Caco-2 (cell line): Measurements from ENCODE around the gene CDRT15. TPM values are rescaled to one million over a fixed set of nuclear protein-coding genes. Genes with fewer than 3 reads are reported as not detected.

Experiments used
- BruUV-seq: library from RNA; stranded (reverse); fragments of 400-500 nt; replicated peaks from 2 replicates; lab custom pipeline; 2021; lab: Mats Ljungman, UMichigan
- CTCF ChIA-PET: fragments of 300-600 bp; sonication (Branson Sonifier 250); formaldehyde crosslinking; loops from one replicate; lab custom pipeline; 2022; ENCODE audit warnings: antibody characterized with exemption; lab: Charles Lee
- POLR2A ChIA-PET: fragments of 300-600 bp; sonication (Branson Sonifier 250); formaldehyde crosslinking; loops from one replicate; lab custom pipeline; 2022; ENCODE audit warnings: antibody characterized with exemption; lab: Charles Lee
- DNase-seq, 2 experiments: peaks; one replicate each; pipeline versions ENCODE4 v3.0.0 to v3.0.0-alpha.2; 2020 to 2022
- H3K27me3 ChIP-seq: replicated peaks from 2 replicates; pipeline ENCODE4 v1.6.0; 2011; ENCODE audit warnings: low read length; ENCODE audit not compliant: control insufficient read depth, insufficient read depth
- H3K36me3 ChIP-seq: 2 replicates; pipeline ENCODE4 v1.5.1; 2011; ENCODE audit warnings: low read length; ENCODE audit not compliant: control insufficient read depth, insufficient read depth
- H3K4me1 ChIP-seq: fragments of 250-450 bp; sonication (Bioruptor Pico); 2 replicates; pipeline ENCODE4 v1.5.1; 2020; ENCODE audit warnings: mild to moderate bottlenecking
- H3K4me3 ChIP-seq: 2 replicates; pipeline ENCODE4 v1.5.1; 2011; ENCODE audit warnings: low read depth, mild to moderate bottlenecking, control low read depth, low read length
- H3K9me3 ChIP-seq: fragments of 250-450 bp; sonication (Bioruptor Pico); 2 replicates; pipeline ENCODE4 v1.5.1; 2020; ENCODE audit warnings: mild to moderate bottlenecking, moderate library complexity
- H3K27ac Mint-ChIP-seq: one replicate; pipeline ENCODE4 v1.8.0; 2022; ENCODE audit warnings: mixed read lengths; ENCODE audit not compliant: unreplicated experiment
- H3K27me3 Mint-ChIP-seq: one replicate; pipeline ENCODE4 v1.8.0; 2022; ENCODE audit warnings: mixed read lengths; ENCODE audit not compliant: insufficient read depth, unreplicated experiment
- H3K36me3 Mint-ChIP-seq: one replicate; pipeline ENCODE4 v1.8.0; 2022; ENCODE audit warnings: mild to moderate bottlenecking, mixed read lengths; ENCODE audit not compliant: insufficient read depth, unreplicated experiment
- H3K4me1 Mint-ChIP-seq: one replicate; pipeline ENCODE4 v1.8.0; 2022; ENCODE audit warnings: low read depth, mixed read lengths; ENCODE audit not compliant: unreplicated experiment
- H3K4me3 Mint-ChIP-seq: one replicate; pipeline ENCODE4 v1.8.0; 2022; ENCODE audit warnings: mild to moderate bottlenecking, moderate library complexity, mixed read lengths; ENCODE audit not compliant: unreplicated experiment
- H3K9me3 Mint-ChIP-seq: one replicate; pipeline ENCODE4 v1.8.0; 2022; ENCODE audit warnings: mixed read lengths; ENCODE audit not compliant: unreplicated experiment
- CTCF ChIP-seq, 2 experiments: fragments of 200-600 bp in 1 of 2; IDR thresholded peaks; 1 replicate in 1 of 2; 2 replicates in 1 of 2; pipeline versions ENCODE4 v1.5.1 to v1.8.0; 2011 to 2022; ENCODE audit warnings: antibody characterized with exemption in 1 of 2, control low read depth in 1 of 2, inconsistent platforms in 1 of 2, low read depth in 1 of 2, low read length in 1 of 2, mild to moderate bottlenecking in 1 of 2, moderate library complexity in 1 of 2; ENCODE audit not compliant: insufficient read depth in 1 of 2, severe bottlenecking in 1 of 2, unreplicated experiment in 1 of 2
- intact Hi-C: fragments of 100-400 bp; cut with micrococcal nuclease; formaldehyde crosslinking; loops from one replicate; pipeline ENCODE4 v1.10.0; 2022; ENCODE audit not compliant: unreplicated experiment
- total RNA-seq: library from RNA; stranded (reverse); gene quantifications from 2 replicates; pipeline ENCODE4 v1.2.3, GENCODE V29; 2022

Gene CDRT15
- total RNA-seq, 1 experiment from 2014 or later, result not detected

- TF ChIP-seq CTCF (IDR thresholded peaks at IDR 0.05; ENCODE audit: insufficient read depth in 1 of 2, low read depth in 1 of 2, low read length in 1 of 2, severe bottlenecking in 1 of 2, unreplicated experiment in 1 of 2), result no peak
- H3K4me3 Mint-ChIP-seq, result no peak overlapping the region
- H3K27me3 ChIP-seq, result no peaks in the 10 kb centered on the region
- no peaks in the 10 kb centered on the region for H3K9me3 Mint-ChIP-seq
- peaks cover 12% of the 10 kb centered on the region for H3K36me3 Mint-ChIP-seq
- H3K36me3 ChIP-seq, result no peaks in the 10 kb centered on the region
- no peak for DNase-seq
- no TSS peak for BruUV-seq
- no peak overlapping the region for H3K27ac Mint-ChIP-seq
- CTCF ChIA-PET, result no interaction called here
- no peaks in the 10 kb centered on the region for H3K27me3 Mint-ChIP-seq
- H3K9me3 ChIP-seq, result no peaks in the 10 kb centered on the region
- no peak overlapping the region for H3K4me3 ChIP-seq
- POLR2A ChIA-PET, result no interaction called here
- H3K4me1 Mint-ChIP-seq, result peaks cover 7% of the 10 kb centered on the region
- H3K4me1 ChIP-seq, result no peaks in the 10 kb centered on the region
- intact Hi-C loops, result no loop called here
These were observed 35.4 kb downstream of the CDRT15 start for GRCh38 chr17:14201021-14201987.

- DNase-seq, result no peak
- Mint-ChIP-seq H3K27ac (no peak overlapping the region), H3K4me1 (peaks cover 7% of the 10 kb centered on the region), H3K9me3 (no peaks in the 10 kb centered on the region), H3K27me3 (no peaks in the 10 kb centered on the region), H3K4me3 (no peak overlapping the region), H3K36me3 (peaks cover 11% of the 10 kb centered on the region)
- TF ChIP-seq CTCF (IDR thresholded peaks at IDR 0.05; ENCODE audit: insufficient read depth in 1 of 2, low read depth in 1 of 2, low read length in 1 of 2, severe bottlenecking in 1 of 2, unreplicated experiment in 1 of 2), result no peak
- no TSS peak for BruUV-seq
- no peaks in the 10 kb centered on the region for H3K27me3 ChIP-seq
- ChIA-PET POLR2A (no interaction called here), CTCF (no interaction called here)
- no peaks in the 10 kb centered on the region for H3K36me3 ChIP-seq
- no peak overlapping the region for H3K4me3 ChIP-seq
- intact Hi-C loops, result no loop called here
- H3K9me3 ChIP-seq, result no peaks in the 10 kb centered on the region
- H3K4me1 ChIP-seq, result no peaks in the 10 kb centered on the region
These were observed 36.3 kb downstream of the CDRT15 start for GRCh38 chr17:14200354-14200753.

- no peaks in the 10 kb centered on the region for H3K27me3 ChIP-seq
- no peak overlapping the region for H3K27ac Mint-ChIP-seq
- H3K36me3 ChIP-seq, result no peaks in the 10 kb centered on the region
- H3K4me3 ChIP-seq, result no peak overlapping the region
- peaks cover 6% of the 10 kb centered on the region for H3K4me1 Mint-ChIP-seq
- no peaks in the 10 kb centered on the region for H3K9me3 ChIP-seq
- H3K27me3 Mint-ChIP-seq, result no peaks in the 10 kb centered on the region
- H3K4me1 ChIP-seq, result no peaks in the 10 kb centered on the region
- peaks cover 6% of the 10 kb centered on the region for H3K36me3 Mint-ChIP-seq
- no peaks in the 10 kb centered on the region for H3K9me3 Mint-ChIP-seq
- H3K4me3 Mint-ChIP-seq, result no peak overlapping the region
- intact Hi-C loops, result no loop called here
- no TSS peak for BruUV-seq
- ChIA-PET POLR2A (no interaction called here), CTCF (no interaction called here)
- no peak for TF ChIP-seq CTCF (IDR thresholded peaks at IDR 0.05; ENCODE audit: insufficient read depth in 1 of 2, low read depth in 1 of 2, low read length in 1 of 2, severe bottlenecking in 1 of 2, unreplicated experiment in 1 of 2)
- no peak for DNase-seq
These were observed 37.1 kb downstream of the CDRT15 start for GRCh38 chr17:14199601-14200000.
